ENCODE data around the gene VSIR. TPM values are rescaled to one million over a fixed set of nuclear protein-coding genes. Genes with fewer than 3 reads are reported as not detected.

The VSIR gene
- total and polyA plus RNA-seq, 10 of the 15 experiments (the other 5 are each of a cell fraction or from before 2014, with no cell fraction given), result 0.19 to 12.5 (median 6.7) TPM

- Histone ChIP-seq H3K4me3 (no peak overlapping the region), H2AFZ (ENCODE audit: control insufficient read depth, low read depth, low read length) (no peak overlapping the region), H3K36me3 (ENCODE audit: control insufficient read depth in 2 of 2, insufficient read depth in 2 of 2, low read length in 1 of 2) (no peaks in the 10 kb centered on the region), H3K9ac (ENCODE audit: control insufficient read depth, insufficient read depth, low read length) (no peak overlapping the region), H4K20me1 (ENCODE audit: control insufficient read depth, insufficient read depth) (no peaks in the 10 kb centered on the region), H3K27ac (ENCODE audit: control insufficient read depth, insufficient read depth) (no peak overlapping the region), H3K4me2 (ENCODE audit: control insufficient read depth, insufficient read depth) (no peak overlapping the region), H3K9me3 (replicated peaks; ENCODE audit: control insufficient read depth, insufficient read depth, low read length) (no peaks in the 10 kb centered on the region; the same call in 2 of the 3 replicates), H3K79me2 (ENCODE audit: control insufficient read depth, insufficient read depth, low read length) (no peaks in the 10 kb centered on the region), H3K4me1 (ENCODE audit: control insufficient read depth, insufficient read depth, low read length) (peaks cover 20% of the 10 kb centered on the region), H3K27me3 (replicated peaks in 1 of 2; ENCODE audit: control insufficient read depth in 2 of 2, insufficient read depth in 2 of 2, low read length in 1 of 2) (no peaks in the 10 kb centered on the region)
- 49% methylated on average over 9 of the region's 9 CpGs for WGBS (ENCODE audit: insufficient coverage, insufficient replicate concordance, low lambda C conversion rate, missing lambda C conversion rate)
- POLR2A ChIA-PET, result no interaction called here
- no peak for DNase-seq (ENCODE audit: low read depth, low spot score)
- FAIRE-seq, result no peak
- in situ Hi-C loops (cut with MboI), result no loop called here
- no peak for TF ChIP-seq CBX5 (IDR thresholded peaks at IDR 0.05; ENCODE audit: low read depth)
- no peak for TF ChIP-seq SREBF1 (IDR thresholded peaks at IDR 0.05; ENCODE audit: low read length)
- no peak for TF ChIP-seq RCOR1 (conservative IDR thresholded peaks at IDR 0.05; ENCODE audit: low read depth, low read length)
- TF ChIP-seq TCF3 (IDR thresholded peaks at IDR 0.05; ENCODE audit: borderline replicate concordance, insufficient read depth, low read depth, low read length), result no peak
- no peak for TF ChIP-seq YY1 (IDR thresholded peaks at IDR 0.05; ENCODE audit: low read depth, low read length)
- no peak for TF ChIP-seq NR2C1 (IDR thresholded peaks at IDR 0.05)
- RAD21 ChIA-PET (ENCODE audit: unreplicated experiment), result no interaction called here
- no peak for ATAC-seq
- SMC1A ChIA-PET (ENCODE audit: uncharacterized antibody, unreplicated experiment), result no interaction called here
- BruUV-seq (replicated peaks), result no TSS peak
- CTCF ChIA-PET, result interaction anchor here (0.7 to 1.6 kb wide), 3 partner anchors 33 to 34 kb away, joined by 3 to 4 read pairs (median 3); no protein-coding TSS in a partner anchor
- intact Hi-C loops (cut with micrococcal nuclease; ENCODE audit: unreplicated experiment), result no loop called here
Observed at GRCh38 chr10:71740069-71740653, 33.2 kb downstream of the VSIR start.

GRCh38 chr10:71739358-71739900 is 33.9 kb downstream of the VSIR start:
- no peaks in the 10 kb centered on the region for H3K36me3 ChIP-seq (ENCODE audit: control insufficient read depth in 2 of 2, insufficient read depth in 2 of 2, low read length in 1 of 2)
- H3K27ac ChIP-seq (ENCODE audit: control insufficient read depth, insufficient read depth), result no peak overlapping the region
- H3K4me2 ChIP-seq (ENCODE audit: control insufficient read depth, insufficient read depth), result no peak overlapping the region
- H4K20me1 ChIP-seq (ENCODE audit: control insufficient read depth, insufficient read depth), result no peaks in the 10 kb centered on the region
- in situ Hi-C loops (cut with MboI), result no loop called here
- WGBS (ENCODE audit: insufficient coverage, insufficient replicate concordance, low lambda C conversion rate, missing lambda C conversion rate), result 66% methylated on average over 8 of the region's 8 CpGs
- no TSS peak for BruUV-seq (replicated peaks)
- CTCF ChIA-PET, result interaction anchor here (0.7 to 0.9 kb wide), 2 partner anchors 33 to 34 kb away, joined by 3 read pairs; no protein-coding TSS in a partner anchor
- POLR2A ChIA-PET, result no interaction called here
- SMC1A ChIA-PET (ENCODE audit: uncharacterized antibody, unreplicated experiment), result no interaction called here
- H3K4me3 ChIP-seq, result no peak overlapping the region
- no peak for DNase-seq (ENCODE audit: low read depth, low spot score)
- intact Hi-C loops (cut with micrococcal nuclease; ENCODE audit: unreplicated experiment), result no loop called here
- H3K27me3 ChIP-seq (replicated peaks in 1 of 2; ENCODE audit: control insufficient read depth in 2 of 2, insufficient read depth in 2 of 2, low read length in 1 of 2), result no peaks in the 10 kb centered on the region
- H3K4me1 ChIP-seq (ENCODE audit: control insufficient read depth, insufficient read depth, low read length), result peaks cover 21% of the 10 kb centered on the region
- no peak for FAIRE-seq
- RAD21 ChIA-PET (ENCODE audit: unreplicated experiment), result no interaction called here
- H2AFZ ChIP-seq (ENCODE audit: control insufficient read depth, low read depth, low read length), result no peak overlapping the region
- no peaks in the 10 kb centered on the region for H3K79me2 ChIP-seq (ENCODE audit: control insufficient read depth, insufficient read depth, low read length)
- no peak overlapping the region for H3K9ac ChIP-seq (ENCODE audit: control insufficient read depth, insufficient read depth, low read length)
- H3K9me3 ChIP-seq (replicated peaks; ENCODE audit: control insufficient read depth, insufficient read depth, low read length), result no peaks in the 10 kb centered on the region; the same call in 2 of the 3 replicates
- no peak for ATAC-seq
- TF ChIP-seq TCF12 (IDR thresholded peaks at IDR 0.05; ENCODE audit: low read depth, low read length) (no peak), POLR2AphosphoS2 (IDR thresholded peaks at IDR 0.05; ENCODE audit: low read depth, low read length) (no peak), RAD51 (IDR thresholded peaks at IDR 0.05) (no peak), CBX3 (IDR thresholded peaks at IDR 0.05; ENCODE audit: borderline replicate concordance, low read depth) (no peak), BCL11A (IDR thresholded peaks at IDR 0.05; ENCODE audit: low read depth, low read length) (no peak), ZNF622 (IDR thresholded peaks at IDR 0.05) (no peak), TCF7 (IDR thresholded peaks at IDR 0.05; ENCODE audit: borderline replicate concordance) (no peak), TBL1XR1 (IDR thresholded peaks at IDR 0.05; ENCODE audit: low read depth, low read length) (no peak), ATF2 (IDR thresholded peaks at IDR 0.05; ENCODE audit: low read length) (no peak), ASH2L (IDR thresholded peaks at IDR 0.05; ENCODE audit: borderline replicate concordance, low read depth) (no peak)
